Measurements from ENCODE around the gene PTGS2.

GRCh38 chr1:186722711-186723309, 42.6 kb upstream of the PTGS2 start:
- TF ChIP-seq CTCF (IDR thresholded peaks at IDR 0.05) = peak in 2 of 3 experiments; percentile 31 to 42
- TF ChIP-seq POLR2A (IDR thresholded peaks at IDR 0.05; ENCODE audit: low read depth) = no peak
- TF ChIP-seq EP300 (IDR thresholded peaks at IDR 0.05) = no peak
